ENCODE results near the gene SLC35F1. TPM values are rescaled to one million over a fixed set of nuclear protein-coding genes. Genes with fewer than 3 reads are reported as not detected.

The SLC35F1 gene
- total and polyA plus RNA-seq, 2 donors (not counting 3 experiments of a cell fraction or from before 2014, with no cell fraction given) = not detected

DNA sequence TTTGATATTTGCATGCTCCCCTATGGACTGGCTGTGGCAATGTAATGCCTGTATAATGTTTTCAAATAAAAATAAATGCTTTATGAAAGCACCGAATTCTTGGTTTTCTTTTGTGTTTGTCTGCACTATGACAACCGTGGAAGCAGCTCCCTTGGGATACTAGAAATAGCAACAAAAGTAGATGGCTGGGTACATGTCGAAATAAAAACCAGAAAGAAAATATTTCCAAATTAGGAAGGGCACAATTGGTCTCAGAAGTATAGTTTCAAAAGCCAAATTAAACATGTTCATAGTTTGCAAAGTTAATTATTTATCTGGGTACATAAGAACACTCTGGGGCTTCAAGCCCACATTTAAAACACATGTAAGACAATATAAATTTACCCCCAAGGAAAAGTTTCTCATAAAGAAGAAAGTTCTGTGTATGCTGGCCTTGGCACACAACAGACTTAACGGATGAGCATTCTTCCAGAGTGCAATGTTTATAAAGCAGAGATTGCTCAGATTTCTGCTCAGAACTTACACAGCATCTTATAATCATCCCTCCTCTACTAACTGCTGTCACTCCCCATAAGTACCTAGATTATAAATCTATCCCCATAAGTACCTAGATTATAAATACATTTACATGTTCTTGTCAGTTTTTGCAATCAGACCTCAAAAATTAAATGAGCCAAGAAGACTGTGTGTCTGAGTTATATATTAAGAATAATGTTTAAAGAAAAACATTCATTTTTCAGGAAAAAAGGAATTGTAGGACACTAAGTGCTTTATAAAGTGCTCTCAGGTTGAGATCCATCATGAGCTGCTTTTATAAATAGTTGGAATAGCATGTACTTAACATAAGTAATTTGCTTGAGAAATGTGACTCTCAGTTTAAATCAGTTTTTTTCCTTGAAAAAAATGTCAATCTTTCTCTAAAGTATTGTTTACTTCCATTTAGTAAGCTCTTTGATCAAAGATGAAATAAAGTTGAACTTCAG lies 410.8 kb downstream of the SLC35F1 start:
- intact Hi-C loops (cut with micrococcal nuclease) = no loop called here
- POLR2A ChIA-PET = no interaction called here
- FAIRE-seq = no peak

More for the DNA sequence above, 410.8 kb downstream of the SLC35F1 start:
- CTCF ChIA-PET = no interaction called here
- Histone ChIP-seq H3K4me2 (ENCODE audit: insufficient read depth, low read length) (no peak overlapping the region), H2AFZ (ENCODE audit: low read depth, low read length) (no peak overlapping the region), H3K9ac (replicated peaks; ENCODE audit: extremely low read depth, insufficient read depth, low read length) (no peak overlapping the region), H3K4me1 (ENCODE audit: control insufficient read depth, extremely low read depth, insufficient read depth, low read length) (no peaks in the 10 kb centered on the region), H3K9me3 (replicated peaks; ENCODE audit: control insufficient read depth, insufficient read depth, low read length) (no peaks in the 10 kb centered on the region), H3K4me3 (replicated peaks in 1 of 3; ENCODE audit: insufficient read depth in 1 of 3, low read depth in 1 of 3, low read length in 3 of 3) (no peak overlapping the region), H3K27ac (ENCODE audit: insufficient read depth, low read depth, low read length) (no peak overlapping the region), H3K36me3 (ENCODE audit: control insufficient read depth in 2 of 2, extremely low read depth in 1 of 2, insufficient read depth in 2 of 2, low read length in 2 of 2) (no peaks in the 10 kb centered on the region), H3K79me2 (ENCODE audit: control insufficient read depth, insufficient read depth, low read length) (no peaks in the 10 kb centered on the region), H4K20me1 (replicated peaks; ENCODE audit: control insufficient read depth, extremely low read depth, insufficient read depth, low read length) (no peaks in the 10 kb centered on the region), H3K9me1 (replicated peaks; ENCODE audit: control insufficient read depth, extremely low read depth, insufficient read depth, low read length) (no peaks in the 10 kb centered on the region), H3K27me3 (ENCODE audit: control insufficient read depth in 2 of 2, insufficient read depth in 2 of 2, low read length in 2 of 2) (no peaks in the 10 kb centered on the region)
- TF ChIP-seq GATA2 (IDR thresholded peaks at IDR 0.05; ENCODE audit: insufficient read depth, insufficient read length, low read depth, low read length) = no peak
- TF ChIP-seq, protein P1, sequence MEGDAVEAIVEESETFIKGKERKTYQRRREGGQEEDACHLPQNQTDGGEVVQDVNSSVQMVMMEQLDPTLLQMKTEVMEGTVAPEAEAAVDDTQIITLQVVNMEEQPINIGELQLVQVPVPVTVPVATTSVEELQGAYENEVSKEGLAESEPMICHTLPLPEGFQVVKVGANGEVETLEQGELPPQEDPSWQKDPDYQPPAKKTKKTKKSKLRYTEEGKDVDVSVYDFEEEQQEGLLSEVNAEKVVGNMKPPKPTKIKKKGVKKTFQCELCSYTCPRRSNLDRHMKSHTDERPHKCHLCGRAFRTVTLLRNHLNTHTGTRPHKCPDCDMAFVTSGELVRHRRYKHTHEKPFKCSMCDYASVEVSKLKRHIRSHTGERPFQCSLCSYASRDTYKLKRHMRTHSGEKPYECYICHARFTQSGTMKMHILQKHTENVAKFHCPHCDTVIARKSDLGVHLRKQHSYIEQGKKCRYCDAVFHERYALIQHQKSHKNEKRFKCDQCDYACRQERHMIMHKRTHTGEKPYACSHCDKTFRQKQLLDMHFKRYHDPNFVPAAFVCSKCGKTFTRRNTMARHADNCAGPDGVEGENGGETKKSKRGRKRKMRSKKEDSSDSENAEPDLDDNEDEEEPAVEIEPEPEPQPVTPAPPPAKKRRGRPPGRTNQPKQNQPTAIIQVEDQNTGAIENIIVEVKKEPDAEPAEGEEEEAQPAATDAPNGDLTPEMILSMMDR (IDR thresholded peaks at IDR 0.05; ENCODE audit: extremely low read depth in 1 of 2, insufficient read depth in 1 of 2, low read depth in 1 of 2, low read length in 2 of 2) = no peak
- TF ChIP-seq, protein P2, sequence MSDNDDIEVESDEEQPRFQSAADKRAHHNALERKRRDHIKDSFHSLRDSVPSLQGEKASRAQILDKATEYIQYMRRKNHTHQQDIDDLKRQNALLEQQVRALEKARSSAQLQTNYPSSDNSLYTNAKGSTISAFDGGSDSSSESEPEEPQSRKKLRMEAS (IDR thresholded peaks at IDR 0.05; ENCODE audit: insufficient read depth, insufficient read length) = no peak
- no peak for DNase-seq (ENCODE audit: low read depth, low spot score)
- no TSS peak for BruUV-seq (replicated peaks)
- dilution Hi-C loops (cut with MboI; ENCODE audit: extremely low pct_ligation_motif_present, low sequenced_read_pairs) = no loop called here

Data from endothelial cell of umbilical vein (primary cell).